HG03280 (cell line): ENCODE measurements around the gene RAX.
"Not testable (repeated sequence)": the region's sequence is repeated elsewhere in the genome, so short reads cannot be mapped to it uniquely, and the experiment has no call there.

Source experiments
- ATAC-seq: cut with Tn5 transposase; IDR thresholded peaks from one replicate; pipeline ENCODE4 v1.9.1; 2021; ENCODE audit warnings: mild to moderate bottlenecking, moderate library complexity; ENCODE audit not compliant: unreplicated experiment

The RAX gene

DNA sequence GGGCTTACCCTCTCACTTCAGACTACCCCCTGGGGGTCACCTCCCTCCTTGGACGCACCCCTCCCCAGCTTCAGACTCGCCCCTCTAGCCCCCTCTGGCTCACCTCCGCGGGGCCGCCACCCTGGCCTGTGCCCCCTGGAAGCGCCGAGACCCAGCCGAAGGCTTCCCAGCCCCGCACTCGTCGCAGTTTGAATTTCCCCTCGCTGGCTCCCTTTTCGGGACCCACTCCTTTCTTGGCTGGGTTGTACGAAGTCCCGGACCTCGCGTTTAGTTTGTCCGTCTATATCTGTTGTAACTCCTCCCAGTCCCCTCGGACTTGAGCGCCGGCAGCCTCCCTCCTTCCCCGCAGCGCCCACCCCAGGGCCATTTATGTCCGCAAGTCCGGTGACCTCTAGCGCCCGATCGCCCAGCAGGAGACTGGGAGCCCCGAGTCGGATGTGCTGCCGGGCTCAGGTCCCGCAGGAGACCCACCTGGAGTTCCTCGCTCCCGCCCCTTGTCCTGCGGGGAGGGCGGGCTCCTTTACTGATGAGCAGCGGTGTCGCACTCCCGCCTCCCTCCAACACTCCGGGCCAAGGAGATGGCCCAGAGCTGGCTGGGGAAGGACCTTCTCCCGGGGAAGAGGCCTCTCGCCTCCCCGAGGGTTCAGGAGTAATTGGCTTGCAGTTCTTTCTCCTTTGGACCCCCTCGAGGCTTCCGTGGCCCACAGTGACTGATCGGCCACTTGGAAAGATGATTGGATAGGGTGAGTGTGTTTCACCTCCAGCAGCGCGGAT, 692 bp upstream of the RAX start:
- no peak for ATAC-seq

DNA sequence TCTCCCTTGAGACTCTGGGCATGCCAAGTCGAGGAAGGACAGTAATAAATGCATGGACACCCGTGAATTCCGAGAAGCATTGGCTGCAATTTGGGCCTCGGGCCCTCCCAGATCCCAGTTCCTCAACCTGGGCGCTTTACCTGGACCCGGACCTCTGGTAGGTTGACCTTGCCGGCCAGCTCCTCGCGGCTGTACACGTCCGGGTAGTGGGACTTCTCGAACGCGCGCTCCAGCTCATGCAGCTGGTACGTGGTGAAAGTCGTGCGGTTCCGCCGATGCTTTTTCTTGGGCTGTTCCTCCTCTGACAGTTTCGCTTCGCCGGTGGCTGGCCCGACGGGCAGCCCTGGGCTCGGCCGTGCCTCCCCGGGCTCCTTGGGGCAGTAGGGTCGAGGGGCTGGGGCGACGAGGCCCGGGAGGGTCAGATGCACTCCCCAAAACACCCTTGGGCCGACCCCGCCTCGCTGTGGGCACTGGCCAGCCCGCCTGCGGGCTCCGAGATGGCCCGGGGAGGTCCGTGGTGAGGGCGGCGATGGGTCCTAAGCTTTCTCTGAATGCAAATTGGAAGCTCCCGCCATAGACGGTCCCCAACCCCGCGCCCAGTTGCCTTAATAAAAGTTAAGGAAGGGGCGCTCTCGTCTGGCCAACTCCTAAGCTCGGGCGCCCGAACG, 899 bp downstream of the RAX start:
- no peak for ATAC-seq

DNA sequence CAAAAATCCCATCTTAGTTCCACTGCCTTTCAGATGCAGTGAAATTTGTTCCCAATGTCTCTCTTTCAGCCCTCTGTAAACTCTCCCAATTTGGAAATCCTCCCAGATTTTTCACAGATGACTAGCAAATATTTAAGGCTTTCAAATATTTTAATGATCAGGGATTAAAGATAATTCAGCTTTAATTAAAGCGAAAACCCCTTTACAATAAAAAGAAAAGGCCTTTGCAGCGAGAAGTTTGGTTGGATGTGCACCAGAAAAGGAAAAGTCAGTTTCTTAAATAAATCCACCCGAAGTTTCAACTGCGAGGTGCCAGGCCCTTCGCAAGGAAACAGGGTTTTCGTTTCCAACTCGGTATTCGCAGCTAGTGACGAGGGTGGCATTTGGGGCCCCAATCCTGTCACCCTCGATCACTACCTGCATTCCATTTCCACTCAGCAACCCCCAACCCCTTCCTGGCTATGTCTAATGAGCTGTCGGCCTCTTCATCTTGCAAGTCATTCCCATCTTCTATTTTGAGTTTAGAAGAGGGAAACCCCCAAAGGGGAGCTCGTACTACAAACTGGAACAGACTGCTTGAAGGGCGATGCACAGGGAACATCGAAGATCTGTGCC, 1.5 kb downstream of the RAX start:
- ATAC-seq = no peak

DNA sequence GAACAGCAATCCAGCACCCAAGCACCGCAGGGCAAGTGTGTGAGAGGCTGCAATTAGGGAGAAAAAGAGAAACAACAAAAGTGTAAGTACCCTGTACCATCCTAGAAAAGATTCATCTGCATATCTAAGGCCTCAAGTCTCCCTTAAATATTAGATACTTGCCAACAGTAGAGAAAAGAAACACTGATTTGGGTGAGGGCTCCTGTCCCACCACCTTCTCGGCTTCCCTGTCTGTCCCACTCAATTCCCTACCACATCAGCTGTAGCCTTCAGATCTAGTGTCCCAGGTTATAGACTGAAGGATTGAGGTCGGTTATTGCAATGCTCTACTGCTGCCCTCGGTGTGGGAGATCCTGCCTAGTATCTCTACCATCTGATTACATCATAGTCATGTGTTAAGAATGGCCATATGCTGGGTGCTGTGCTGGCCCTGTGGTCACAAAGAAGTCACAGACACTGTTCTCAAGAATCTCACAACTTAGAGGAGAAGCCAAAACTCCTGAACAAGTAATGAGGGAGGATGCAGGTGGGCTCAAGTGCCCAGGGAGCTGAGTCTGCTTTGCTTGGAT, 2.5 kb downstream of the RAX start:
- no peak for ATAC-seq

DNA sequence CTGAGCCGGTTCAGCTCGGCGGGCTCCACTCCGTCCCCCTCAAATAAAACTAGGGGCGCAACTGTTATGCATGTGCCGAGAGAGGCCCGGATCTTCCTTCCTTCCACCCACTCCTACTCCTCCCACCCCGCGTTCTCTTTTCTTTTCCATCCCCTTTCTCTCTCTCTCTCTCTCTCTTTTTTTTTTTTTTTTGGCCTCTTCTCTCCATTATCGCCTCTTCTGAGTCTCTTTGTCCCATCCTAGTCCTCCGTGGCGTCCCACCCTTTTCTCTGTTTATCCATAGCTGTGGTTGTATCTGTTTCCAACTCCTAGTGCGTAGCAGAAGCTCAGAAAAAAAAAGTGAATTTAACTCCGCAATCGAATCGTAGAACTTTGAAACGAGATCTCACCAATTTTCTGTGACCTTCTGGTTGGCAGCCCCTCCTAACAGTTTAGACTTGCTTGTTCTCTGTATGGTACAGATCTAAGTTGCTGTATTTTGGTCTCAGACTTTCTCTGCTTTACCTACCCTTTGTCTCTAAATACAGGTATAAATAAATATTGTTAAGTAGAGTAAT, 3.6 kb downstream of the RAX start:
- ATAC-seq = no peak

DNA sequence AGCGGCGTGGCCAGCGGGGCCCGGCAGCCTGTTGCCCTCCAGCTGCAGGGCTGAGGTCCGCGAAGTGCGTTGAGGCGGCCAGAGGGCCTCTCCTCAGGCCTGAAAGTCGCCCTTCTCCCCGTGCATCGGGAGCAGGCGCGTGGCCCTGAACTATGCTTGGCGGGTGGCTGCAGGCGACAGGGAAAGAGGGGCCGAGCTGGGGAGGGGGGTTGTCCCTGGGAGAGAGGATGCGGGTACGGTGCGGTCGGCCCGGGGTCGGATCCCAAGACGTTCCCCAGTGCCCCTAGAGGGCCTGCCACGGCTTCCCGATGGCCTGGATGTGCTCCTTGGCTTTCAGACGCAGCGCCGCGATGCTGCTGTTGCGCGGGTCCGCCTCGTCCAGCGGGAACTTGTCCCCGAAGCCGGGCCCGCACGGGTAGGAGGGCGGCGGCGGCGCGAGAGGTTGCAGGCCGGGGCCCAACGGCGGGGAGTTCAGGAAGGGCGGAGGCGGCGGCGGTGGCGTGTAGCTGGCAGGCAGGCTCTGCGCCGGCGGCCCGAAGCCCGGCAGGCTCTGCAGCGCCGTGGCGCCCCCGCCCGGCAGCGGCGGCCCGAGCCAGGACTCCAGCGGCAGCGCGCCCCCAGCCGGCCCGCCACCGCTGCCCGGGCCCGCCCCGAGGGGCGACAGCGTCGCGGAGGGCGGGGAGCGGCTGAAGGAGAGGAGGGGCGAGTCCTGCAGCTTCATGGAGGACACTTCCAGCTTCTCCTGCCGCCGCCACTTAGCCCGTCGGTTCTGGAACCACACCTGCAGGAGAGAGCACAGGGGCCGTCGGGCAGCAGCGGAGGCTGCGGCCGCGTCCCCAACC, 4.3 kb downstream of the RAX start:
- ATAC-seq = peak; percentile 42

DNA sequence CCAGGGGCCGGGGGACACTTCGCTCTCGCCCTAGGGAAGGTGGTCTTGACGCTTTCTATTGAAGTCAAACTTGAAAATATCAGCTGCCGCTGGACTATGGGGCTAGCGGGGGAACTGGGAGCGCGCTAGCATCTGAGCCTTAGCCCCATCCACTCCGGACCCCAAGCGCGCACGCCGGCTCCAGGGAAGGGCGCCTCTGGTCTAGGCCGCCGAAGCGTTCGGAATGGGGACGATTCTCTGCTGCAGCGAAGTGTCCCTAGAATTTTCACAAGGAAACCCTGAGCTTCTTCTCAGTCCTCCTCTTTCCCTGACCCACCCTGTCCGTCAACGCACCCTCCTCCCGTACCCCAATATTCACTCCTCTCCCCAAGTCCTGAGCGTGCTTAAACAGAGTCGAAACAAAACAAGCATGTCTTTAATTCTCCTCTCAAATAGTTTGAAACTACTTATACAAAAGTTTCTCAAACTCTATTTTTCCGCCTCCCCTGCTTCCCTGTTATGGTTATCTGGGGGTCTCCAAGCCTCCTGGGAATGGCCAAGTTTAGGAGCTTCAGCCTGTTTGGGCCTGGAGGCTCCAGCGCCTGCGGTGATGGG, 5.0 kb downstream of the RAX start:
- no peak for ATAC-seq

DNA sequence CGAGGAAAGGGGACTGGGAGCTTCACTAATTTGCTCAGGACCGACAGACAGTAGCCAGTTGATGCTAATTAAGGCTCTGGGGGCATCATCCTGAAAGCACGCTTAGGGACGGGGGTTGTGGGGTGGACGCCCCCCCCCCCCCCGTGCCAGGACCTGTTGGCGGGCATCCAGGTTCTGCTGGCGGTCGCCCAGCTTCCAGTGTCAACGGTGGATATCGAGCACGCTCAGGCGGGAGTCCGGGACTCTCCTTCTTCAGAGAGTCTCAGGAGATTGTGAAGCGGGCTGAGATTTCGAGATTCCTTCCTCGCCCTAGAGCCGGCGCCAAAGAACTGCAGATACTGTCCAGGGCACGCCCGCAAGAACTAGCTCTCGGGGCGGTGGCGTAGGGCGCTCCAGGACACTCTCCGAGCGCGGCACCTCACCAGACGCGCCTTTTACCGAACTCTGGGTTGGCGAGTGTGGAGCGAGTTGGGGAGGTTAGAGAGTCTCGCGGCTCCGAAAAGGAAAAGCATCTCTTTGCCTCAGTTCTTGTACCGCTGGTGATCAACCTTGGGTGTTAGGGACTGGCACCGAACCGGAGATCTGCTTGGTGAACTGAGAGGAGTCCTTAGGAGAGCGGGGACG, 5.6 kb downstream of the RAX start:
- ATAC-seq = no peak

DNA sequence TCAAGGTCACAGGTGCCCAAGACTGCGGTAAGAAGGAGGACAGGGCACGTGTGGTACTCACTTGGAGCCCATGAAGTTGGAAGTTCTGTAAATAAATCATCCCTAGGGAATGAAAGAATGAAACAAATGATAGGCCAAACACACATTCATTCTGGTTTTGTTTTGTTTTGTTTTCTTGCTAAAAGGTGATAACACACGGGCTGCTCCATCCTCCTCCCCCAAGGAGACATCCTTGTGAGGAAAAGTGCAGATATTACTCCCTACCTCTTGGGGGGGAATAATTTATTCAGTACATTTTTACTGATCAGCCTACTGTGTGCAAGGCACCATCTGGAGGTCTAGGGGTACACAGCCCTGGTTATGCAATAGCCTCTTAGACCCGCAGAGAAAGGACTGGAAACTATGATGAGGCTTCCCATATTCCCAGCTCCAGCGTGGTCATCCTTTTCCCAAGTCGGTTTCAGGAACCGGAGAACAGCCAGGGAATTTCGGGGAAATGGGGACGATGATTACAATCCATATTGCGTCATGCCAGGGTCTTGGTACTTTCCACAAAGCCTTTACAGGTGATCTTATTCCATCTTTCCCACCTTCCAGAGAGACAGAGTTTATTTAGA, 6.3 kb downstream of the RAX start:
- no peak for ATAC-seq

DNA sequence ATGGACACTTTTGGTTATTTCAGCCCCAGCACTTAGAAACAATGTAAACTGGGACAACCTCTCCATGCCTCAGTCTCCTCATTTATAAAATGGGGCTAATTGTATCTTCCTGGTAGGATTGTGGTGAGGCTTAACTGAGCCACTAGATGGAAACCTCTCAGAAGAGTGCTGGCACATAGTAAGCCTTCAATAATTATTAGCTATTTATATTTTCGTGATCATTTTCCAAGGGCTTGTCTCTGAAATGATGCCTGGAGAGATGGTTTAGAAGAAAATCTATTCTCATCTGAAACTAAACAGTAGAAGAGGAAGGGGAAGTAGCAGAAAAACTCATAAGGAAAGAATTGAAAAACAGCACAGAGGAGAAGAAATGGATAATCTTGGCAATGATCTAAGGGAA, 6.8 kb downstream of the RAX start:
- no peak for ATAC-seq

DNA sequence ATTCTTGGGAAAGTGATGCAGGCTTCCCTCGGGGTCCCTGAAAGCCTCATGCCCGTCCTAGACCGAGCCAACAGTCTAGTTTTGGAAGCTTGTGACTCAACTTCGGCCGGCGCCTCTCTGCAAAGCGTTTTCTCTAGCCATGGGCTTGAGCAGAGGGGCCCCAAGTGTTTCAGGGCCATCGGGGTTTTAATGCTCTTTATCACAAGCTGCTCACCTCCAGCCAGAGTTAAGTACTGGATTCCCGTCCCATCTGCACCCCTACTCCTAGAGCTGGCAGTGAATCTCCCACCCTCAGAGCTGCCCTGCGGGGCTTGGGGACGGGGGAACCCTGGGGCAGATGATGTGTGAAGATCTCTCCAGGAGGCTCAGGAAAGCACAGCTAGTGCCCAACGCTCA, 7.3 kb downstream of the RAX start:
- no peak for ATAC-seq

DNA sequence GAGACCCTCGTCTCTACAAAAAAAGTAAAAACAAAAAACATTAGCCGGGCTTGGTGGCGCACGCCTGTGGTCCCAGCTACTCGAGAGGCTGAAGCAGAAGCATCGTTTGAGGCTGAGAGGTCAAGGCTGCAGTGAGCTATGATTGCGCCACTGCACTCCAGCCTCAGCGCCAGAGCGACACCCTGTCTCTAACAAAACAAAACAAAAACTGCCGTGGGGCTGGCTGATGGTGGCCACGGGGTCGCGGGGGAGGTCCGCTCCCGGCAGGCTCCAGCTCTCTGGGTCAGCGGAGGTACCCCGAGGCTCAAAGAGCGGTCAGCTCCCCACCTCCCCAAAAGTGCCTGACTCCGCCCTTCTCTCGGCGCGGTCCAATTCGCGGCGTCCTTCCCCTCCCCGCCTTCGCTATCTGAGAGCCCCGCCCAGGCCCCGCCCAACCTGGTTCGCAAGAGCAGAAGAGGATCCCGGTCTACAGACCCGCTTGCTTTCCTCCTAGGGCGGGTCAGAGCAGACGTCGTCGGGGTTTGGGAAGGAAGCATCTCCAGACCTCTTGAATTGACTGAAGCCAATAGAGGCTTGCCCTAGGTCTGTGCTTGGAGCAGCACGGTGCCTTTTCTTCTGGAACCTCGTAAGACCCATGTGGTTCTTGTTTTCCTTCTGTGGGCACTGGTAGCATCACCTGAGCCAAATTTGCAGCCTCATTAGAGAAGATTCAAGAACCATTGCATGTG, 7.8 kb downstream of the RAX start:
- peak; percentile 63 for ATAC-seq

DNA sequence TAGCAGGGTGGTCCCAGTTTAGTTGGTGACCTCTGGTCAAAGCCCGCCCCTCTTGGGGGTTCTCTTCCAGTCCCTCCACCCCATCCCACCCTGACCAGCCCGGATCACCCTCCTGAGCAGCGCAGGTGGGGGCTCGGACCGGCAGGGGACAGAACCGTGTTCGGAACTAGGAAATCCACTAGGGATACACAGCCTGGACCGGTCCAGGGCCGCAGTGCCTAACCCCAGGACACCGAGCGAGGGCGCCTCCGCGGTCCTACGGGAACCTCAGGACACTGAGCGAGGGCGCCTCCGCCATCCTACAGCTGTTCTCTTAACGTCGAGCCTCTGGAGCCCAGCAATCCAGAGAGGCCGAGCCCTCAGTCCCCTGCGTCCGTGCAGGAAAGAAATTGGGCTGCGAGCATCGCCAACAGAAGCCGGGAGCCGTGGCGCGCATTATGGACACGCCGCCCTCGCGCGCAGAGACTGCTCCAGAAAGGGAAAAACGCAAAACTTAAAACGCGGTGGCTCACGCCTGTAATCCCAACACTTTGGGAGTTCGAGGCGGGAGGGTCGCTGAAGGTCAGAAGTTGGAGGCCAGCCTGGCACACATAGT, 8.5 kb downstream of the RAX start:
- ATAC-seq = no peak

DNA sequence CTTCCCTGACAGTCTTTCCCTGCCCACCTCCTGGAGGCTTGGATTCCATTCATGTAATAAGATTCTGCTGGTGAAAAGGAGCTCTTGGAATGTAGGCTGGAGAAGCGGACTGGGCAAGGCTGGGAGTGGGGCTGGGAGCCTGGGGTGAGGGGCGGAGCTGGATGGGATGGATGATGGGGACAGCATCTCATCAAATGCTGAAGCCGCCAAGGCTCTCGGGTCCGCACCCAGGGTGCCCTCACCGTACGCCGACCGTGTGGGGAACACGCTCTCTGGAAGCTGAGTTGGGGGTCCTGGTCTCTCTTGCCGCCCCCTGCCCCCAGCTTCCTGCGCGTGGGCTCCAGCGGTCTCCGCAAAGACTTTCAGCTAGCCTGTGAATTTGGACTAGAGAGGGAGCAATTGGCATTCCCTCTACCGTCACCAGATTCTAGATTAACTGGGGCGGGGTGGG, 9.1 kb downstream of the RAX start:
- no peak for ATAC-seq

DNA sequence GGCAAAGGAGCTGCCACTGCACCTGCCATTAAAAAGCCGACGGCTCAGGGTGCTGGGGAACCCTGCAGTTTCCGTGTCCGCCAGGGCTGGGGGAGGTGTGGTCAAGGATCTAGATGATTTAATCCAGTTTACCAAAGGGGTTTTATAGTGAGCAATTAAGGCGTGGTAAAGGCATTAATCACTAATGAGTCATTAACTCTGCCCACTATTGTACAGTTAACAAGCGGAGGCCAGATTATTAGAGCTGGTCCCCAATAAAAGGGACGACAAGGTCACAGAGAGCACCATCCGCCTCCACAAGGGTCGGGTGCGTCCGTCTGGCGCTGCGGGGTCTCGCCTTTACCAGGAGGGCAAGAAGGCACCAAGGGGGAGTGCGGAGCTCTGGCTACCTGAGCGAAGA, 9.6 kb downstream of the RAX start:
- ATAC-seq = no peak

DNA sequence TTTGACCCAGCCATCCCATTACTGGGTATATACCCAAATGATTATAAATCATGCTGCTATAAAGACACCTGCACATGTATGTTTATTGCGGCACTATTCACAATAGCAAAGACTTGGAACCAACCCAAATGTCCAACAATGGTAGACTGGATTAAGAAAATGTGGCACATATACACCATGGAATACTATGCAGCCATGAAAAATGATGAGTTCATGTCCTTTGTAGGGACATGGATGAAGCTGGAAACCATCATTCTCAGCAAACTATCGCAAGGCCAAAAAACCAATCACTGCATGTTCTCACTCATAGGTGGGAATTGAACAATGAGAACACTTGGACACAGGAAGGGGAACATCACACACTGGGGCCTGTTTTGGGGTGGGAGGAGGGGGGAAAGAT, 11.0 kb downstream of the RAX start:
- ATAC-seq = not testable (repeated sequence)

DNA sequence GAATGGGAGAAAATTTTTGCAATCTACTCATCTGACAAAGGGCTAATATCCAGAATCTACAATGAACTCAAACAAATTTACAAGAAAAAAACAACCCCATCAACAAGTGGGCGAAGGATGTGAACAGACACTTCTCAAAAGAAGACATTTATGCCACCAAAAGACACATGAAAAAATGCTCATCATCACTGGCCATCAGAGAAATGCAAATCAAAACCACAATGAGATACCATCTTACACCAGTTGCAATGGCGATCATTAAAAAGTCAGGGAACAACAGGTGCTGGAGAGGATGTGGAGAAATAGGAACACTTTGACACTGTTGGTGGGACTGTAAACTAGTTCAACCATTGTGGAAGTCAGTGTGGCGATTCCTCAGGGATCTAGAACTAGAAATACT, 11.4 kb downstream of the RAX start:
- ATAC-seq = not testable (repeated sequence)

DNA sequence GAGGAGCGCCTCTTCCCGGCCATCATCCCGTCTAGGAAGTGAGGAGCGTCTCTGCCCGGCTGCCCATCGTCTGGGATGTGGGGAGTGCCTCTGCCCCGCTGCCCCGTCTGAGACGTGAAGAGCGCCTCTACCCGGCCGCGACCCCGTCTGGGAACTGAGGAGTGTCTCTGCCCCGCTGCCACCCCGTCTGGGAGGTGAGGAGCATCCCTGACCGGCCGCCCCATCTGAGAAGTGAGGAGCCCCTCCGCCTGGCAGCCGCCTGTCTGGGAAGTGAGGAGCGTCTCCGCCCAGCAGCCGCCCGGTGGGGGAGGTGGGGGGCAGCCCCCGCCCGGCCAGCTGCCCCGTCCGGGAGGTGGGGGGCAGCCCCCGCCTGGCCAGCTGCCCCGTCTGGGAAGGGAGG, 17.8 kb downstream of the RAX start:
- not testable (repeated sequence) for ATAC-seq
